ENCODE measurements around the gene DLEC1. TPM values are rescaled to one million over a fixed set of nuclear protein-coding genes. Genes with fewer than 3 reads are reported as not detected.
"Not testable (repeated sequence)": the region's sequence is repeated elsewhere in the genome, so short reads cannot be mapped to it uniquely, and the experiment has no call there.

Gene DLEC1
- total and polyA plus RNA-seq, 7 experiments from 2014 or later: 0.41 to 9.4 (median 5.6) TPM

DNA sequence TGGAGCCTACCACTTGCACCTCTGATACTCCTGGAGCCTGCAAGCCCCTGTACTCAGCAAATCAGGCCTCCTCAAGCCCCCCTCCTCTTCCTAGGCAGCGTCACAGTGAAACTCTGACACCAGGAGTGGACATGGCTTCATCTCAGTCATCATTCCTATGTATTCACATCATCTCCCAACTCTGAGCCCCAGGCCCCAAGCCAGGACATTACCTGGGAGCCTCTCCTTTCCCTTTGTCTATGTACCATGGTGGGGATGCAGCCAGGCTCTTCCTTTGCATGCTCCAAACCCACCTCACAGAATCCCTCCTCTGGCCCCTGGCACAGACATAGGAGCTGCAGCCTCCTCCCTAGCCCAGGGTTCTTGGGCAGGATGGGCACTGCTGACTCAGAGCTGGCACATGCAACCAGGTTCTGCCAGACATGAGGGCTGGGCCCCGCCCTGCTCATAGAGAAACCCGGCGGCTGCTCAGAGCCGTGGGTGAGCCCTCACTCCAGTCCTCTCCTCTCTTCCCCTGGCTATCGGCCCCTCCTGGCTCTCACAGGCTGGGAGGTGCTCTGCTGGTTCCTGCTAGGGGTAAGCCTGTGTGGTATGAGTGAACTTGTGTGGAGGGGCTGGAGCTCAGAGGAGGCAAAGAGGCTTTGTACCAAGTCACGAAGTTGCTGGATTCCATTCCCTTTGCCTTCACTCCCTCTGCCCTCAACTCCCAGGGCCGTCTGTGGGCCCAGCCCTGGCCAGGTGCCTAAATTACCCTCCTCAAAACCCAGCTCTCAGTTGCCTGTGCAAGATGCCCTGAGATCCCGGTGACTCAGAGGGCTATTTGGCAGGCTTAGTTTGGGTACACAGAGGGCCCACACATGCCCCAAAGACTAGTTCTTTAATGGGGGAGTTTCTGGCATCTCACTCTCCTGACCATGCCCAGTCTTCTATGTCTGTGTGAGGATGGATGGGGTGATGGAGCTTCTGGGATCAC, 7.7 kb upstream of the DLEC1 start:
- peaks cover 0 to 3% of the 10 kb centered on the region in 2 donors for H3K27me3 ChIP-seq (ENCODE audit: control insufficient read depth in 2 of 2, insufficient read depth in 2 of 2, low read length in 2 of 2)
- ATAC-seq: peak; percentile 82

DNA sequence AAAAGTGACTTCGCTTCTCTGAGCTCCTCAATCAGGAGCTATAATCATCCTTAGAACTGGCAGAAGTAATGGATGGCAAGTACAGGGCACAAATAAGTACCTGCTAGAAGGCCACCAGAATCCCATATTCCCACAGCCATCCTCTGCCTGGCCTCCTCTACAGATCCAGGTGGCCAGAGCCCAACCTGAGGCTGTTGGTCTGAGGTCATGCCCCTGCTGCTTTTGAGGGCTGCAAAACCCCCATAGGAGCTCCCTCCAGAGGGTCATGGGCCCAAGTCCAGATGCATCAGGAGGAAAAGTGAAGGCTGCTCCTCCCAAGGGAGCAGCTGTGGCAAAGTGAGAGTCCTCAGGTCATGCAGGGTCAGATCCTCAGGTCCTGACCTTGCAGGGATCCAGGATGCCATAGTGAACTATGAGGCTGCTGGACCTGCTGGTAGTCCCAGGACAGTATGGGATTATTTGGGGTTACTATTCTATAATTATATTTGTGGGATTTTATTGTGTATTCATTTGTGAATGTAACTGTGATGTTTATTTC, 6.6 kb upstream of the DLEC1 start:
- H3K4me1 Mint-ChIP-seq: peaks cover 16 to 26% (median 20%) of the 10 kb centered on the region in 7 donors
- H3K27me3 Mint-ChIP-seq: peaks cover 4 to 41% (median 18%) of the 10 kb centered on the region in 5 donors
- Histone ChIP-seq H3K4me3 (ENCODE audit: low read length) (no peak overlapping the region), H3K27ac (ENCODE audit: low read depth, low read length) (no peak overlapping the region), H3K4me1 (ENCODE audit: control insufficient read depth in 2 of 2, insufficient read depth in 2 of 2, low read length in 2 of 2) (peaks cover 17 to 19% of the 10 kb centered on the region in 2 donors), H3K9me3 (ENCODE audit: control insufficient read depth in 2 of 3, low read length in 3 of 3) (no peaks in the 10 kb centered on the region), H3K36me3 (ENCODE audit: control insufficient read depth in 2 of 3, insufficient read depth in 3 of 3, low read length in 3 of 3) (no peaks in the 10 kb centered on the region), H3K27me3 (ENCODE audit: control insufficient read depth in 2 of 2, insufficient read depth in 2 of 2, low read length in 2 of 2) (peaks cover 0 to 3% of the 10 kb centered on the region in 2 donors)
- H3K4me3 Mint-ChIP-seq: no peak overlapping the region
- POLR2A ChIA-PET: no interaction called here
- peaks cover 0 to 6% (median 0%) of the 10 kb centered on the region in 5 donors for H3K36me3 Mint-ChIP-seq
- DNase-seq (no peak), ATAC-seq (no peak)
- intact Hi-C loops (cut with micrococcal nuclease): no loop called here
- CTCF ChIA-PET: interaction anchor here (0.6 to 1.1 kb wide), 2 partner anchors 59 to 177 kb away, joined by 4 read pairs; no protein-coding TSS in a partner anchor
- H3K9me3 Mint-ChIP-seq: no peaks in the 10 kb centered on the region
- H3K27ac Mint-ChIP-seq: no peak overlapping the region

More for the DNA sequence above, 7.7 kb upstream of the DLEC1 start:
- intact Hi-C loops (cut with micrococcal nuclease): no loop called here
- ChIA-PET CTCF (interaction anchor here (1.1 kb wide), 1 partner anchor 58 kb away, joined by 4 read pairs; no protein-coding TSS in a partner anchor), POLR2A (interaction anchor here (1.1 to 3.0 kb wide), 2 partner anchors 8 to 34 kb away, joined by 5 to 15 read pairs; partner anchors contain the start of gene DLEC1)
- Histone ChIP-seq H3K9me3 (ENCODE audit: control insufficient read depth in 2 of 3, low read length in 3 of 3) (no peaks in the 10 kb centered on the region), H3K4me3 (ENCODE audit: low read length) (no peak overlapping the region), H3K36me3 (ENCODE audit: control insufficient read depth in 2 of 3, insufficient read depth in 3 of 3, low read length in 3 of 3) (no peaks in the 10 kb centered on the region), H3K27ac (ENCODE audit: low read depth, low read length) (no peak overlapping the region), H3K4me1 (ENCODE audit: control insufficient read depth in 2 of 2, insufficient read depth in 2 of 2, low read length in 2 of 2) (peaks cover 15 to 17% of the 10 kb centered on the region in 2 donors)
- Mint-ChIP-seq H3K27ac (peak overlapping the region in 4 of 9 donors; percentile 31 to 85 (median 56)), H3K27me3 (peaks cover 4 to 47% (median 18%) of the 10 kb centered on the region in 5 donors), H3K9me3 (no peaks in the 10 kb centered on the region), H3K36me3 (peaks cover 0 to 3% (median 0%) of the 10 kb centered on the region in 5 donors), H3K4me3 (peak overlapping the region in 9 of 10 donors; percentile 22 to 72 (median 65)), H3K4me1 (peaks cover 12 to 23% (median 17%) of the 10 kb centered on the region in 7 donors)
- DNase-seq: no peak

DNA sequence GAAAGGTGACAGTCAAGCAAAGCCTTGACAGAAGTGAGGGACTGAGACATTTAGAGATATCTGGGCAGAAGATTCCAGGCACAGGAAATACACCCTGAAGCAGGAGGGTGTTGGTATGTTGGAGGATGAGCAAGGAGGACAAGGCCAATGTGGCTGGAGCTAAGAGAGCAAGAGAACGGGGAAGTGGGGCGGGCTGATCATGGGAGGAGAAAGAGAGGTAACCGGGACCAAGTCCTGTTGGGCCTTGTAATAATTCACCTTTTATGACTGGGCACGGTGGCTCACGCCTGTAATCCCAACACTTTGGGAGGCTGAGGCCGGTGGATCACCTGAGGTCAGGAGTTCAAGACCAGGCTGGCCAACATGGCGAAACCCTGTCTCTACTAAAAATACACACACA, 5.4 kb upstream of the DLEC1 start:
- H3K9me3 ChIP-seq (ENCODE audit: control insufficient read depth in 2 of 3, low read length in 3 of 3); H3K9me3 Mint-ChIP-seq; intact Hi-C loops (cut with micrococcal nuclease); H3K27me3 ChIP-seq (ENCODE audit: control insufficient read depth in 2 of 2, insufficient read depth in 2 of 2, low read length in 2 of 2); DNase-seq; ATAC-seq; H3K36me3 ChIP-seq (ENCODE audit: control insufficient read depth in 2 of 3, insufficient read depth in 3 of 3, low read length in 3 of 3); H3K27ac ChIP-seq (ENCODE audit: low read depth, low read length); H3K4me3 Mint-ChIP-seq; H3K4me3 ChIP-seq (ENCODE audit: low read length): not testable (repeated sequence)
- peak overlapping the region in 1 of 9 donors; percentile 45 for H3K27ac Mint-ChIP-seq
- ChIA-PET CTCF (interaction anchor here (0.6 to 0.7 kb wide), 2 partner anchors 181 to 542 kb away, joined by 3 to 4 read pairs; no protein-coding TSS in a partner anchor), POLR2A (interaction anchor here (0.6 kb wide), 1 partner anchor 236 kb away, joined by 3 read pairs; no protein-coding TSS in a partner anchor)
- H3K27me3 Mint-ChIP-seq: peaks cover 4 to 29% (median 14%) of the 10 kb centered on the region in 5 donors
- peaks cover 22 to 31% of the 10 kb centered on the region in 2 donors for H3K4me1 ChIP-seq (ENCODE audit: control insufficient read depth in 2 of 2, insufficient read depth in 2 of 2, low read length in 2 of 2)
- H3K36me3 Mint-ChIP-seq: peaks cover 0 to 14% (median 0%) of the 10 kb centered on the region in 5 donors
- H3K4me1 Mint-ChIP-seq: peaks cover 21 to 33% (median 24%) of the 10 kb centered on the region in 7 donors

DNA sequence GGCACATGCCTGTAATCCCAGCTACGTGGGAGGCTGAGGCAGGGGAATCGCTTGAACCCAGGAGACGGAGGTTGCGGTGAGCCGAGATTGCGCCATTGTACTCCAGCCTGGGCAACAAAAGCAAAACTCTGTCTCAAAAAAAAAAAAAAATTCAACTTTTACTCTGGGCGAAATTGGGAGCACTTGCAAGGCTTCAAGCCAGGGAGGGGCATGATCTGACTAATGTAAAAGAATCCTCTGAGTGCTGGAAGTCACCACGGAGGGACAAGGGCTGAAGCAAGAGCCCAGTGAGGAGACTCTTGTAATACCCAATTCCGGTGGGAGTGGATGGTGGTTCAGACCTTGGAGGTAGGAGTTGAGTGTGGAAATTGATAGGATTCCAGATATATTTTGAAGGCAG, 4.7 kb upstream of the DLEC1 start:
- H3K9me3 ChIP-seq (ENCODE audit: control insufficient read depth in 2 of 3, low read length in 3 of 3); H3K4me3 ChIP-seq (ENCODE audit: low read length); H3K4me3 Mint-ChIP-seq; H3K27ac Mint-ChIP-seq; POLR2A ChIA-PET; intact Hi-C loops (cut with micrococcal nuclease); H3K27ac ChIP-seq (ENCODE audit: low read depth, low read length); H3K27me3 ChIP-seq (ENCODE audit: control insufficient read depth in 2 of 2, insufficient read depth in 2 of 2, low read length in 2 of 2); H3K36me3 ChIP-seq (ENCODE audit: control insufficient read depth in 2 of 3, insufficient read depth in 3 of 3, low read length in 3 of 3); DNase-seq; ATAC-seq: not testable (repeated sequence)
- peaks cover 25 to 39% (median 29%) of the 10 kb centered on the region in 7 donors for H3K4me1 Mint-ChIP-seq
- H3K27me3 Mint-ChIP-seq: peaks cover 4 to 26% (median 13%) of the 10 kb centered on the region in 5 donors
- peaks cover 0 to 12% (median 0%) of the 10 kb centered on the region in 11 donors for H3K9me3 Mint-ChIP-seq
- peaks cover 0 to 17% (median 0%) of the 10 kb centered on the region in 5 donors for H3K36me3 Mint-ChIP-seq
- CTCF ChIA-PET: interaction anchor here (0.7 kb wide), 1 partner anchor 181 kb away, joined by 4 read pairs; no protein-coding TSS in a partner anchor
- H3K4me1 ChIP-seq (ENCODE audit: control insufficient read depth in 2 of 2, insufficient read depth in 2 of 2, low read length in 2 of 2): peaks cover 22 to 34% of the 10 kb centered on the region in 2 donors

DNA sequence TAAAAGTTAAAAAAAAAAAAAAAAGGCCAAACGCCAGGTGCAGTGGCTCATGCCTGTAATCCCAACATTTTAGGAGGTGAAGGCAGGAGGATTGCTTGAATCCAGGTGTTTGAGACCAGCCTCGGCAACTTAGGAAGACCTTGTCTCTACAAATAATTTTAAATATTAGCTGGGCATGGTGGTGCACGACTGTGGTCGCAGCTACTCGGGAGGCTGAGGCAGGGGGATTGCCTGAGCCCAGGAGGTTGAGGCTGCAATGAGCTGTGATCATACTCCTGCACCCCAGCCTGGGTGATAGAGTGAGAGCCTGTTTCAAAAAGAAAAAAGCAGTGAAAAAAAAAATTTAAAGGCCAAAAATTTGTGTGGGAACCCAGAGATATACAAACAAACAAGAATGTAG, 2.7 kb upstream of the DLEC1 start:
- Mint-ChIP-seq H3K4me3 (no peak overlapping the region), H3K27me3 (peaks cover 4 to 16% (median 8%) of the 10 kb centered on the region in 5 donors), H3K36me3 (peaks cover 0 to 17% (median 0%) of the 10 kb centered on the region in 5 donors), H3K27ac (peak overlapping the region in 6 of 9 donors; percentile 16 to 65 (median 31)), H3K4me1 (peaks cover 28 to 41% (median 35%) of the 10 kb centered on the region in 7 donors), H3K9me3 (peaks cover 0 to 12% (median 0%) of the 10 kb centered on the region in 11 donors)
- Histone ChIP-seq H3K27me3 (ENCODE audit: control insufficient read depth in 2 of 2, insufficient read depth in 2 of 2, low read length in 2 of 2) (no peaks in the 10 kb centered on the region), H3K36me3 (ENCODE audit: control insufficient read depth in 2 of 3, insufficient read depth in 3 of 3, low read length in 3 of 3) (no peaks in the 10 kb centered on the region), H3K9me3 (ENCODE audit: control insufficient read depth in 2 of 3, low read length in 3 of 3) (no peaks in the 10 kb centered on the region), H3K27ac (ENCODE audit: low read depth, low read length) (no peak overlapping the region), H3K4me1 (ENCODE audit: control insufficient read depth in 2 of 2, insufficient read depth in 2 of 2, low read length in 2 of 2) (peaks cover 8 to 32% of the 10 kb centered on the region in 2 donors), H3K4me3 (ENCODE audit: low read length) (no peak overlapping the region)
- ChIA-PET POLR2A (interaction anchor here (1.4 kb wide), 1 partner anchor 97 kb away, joined by 3 read pairs; no protein-coding TSS in a partner anchor), CTCF (no interaction called here)
- DNase-seq: no peak
- ATAC-seq: no peak
- intact Hi-C loops (cut with micrococcal nuclease): loop anchor here in 1 of 2 donors (5.0 kb wide), 1 partner anchor 1016 kb away; the partner anchor contains the start of genes SCN11A and WDR48

DNA sequence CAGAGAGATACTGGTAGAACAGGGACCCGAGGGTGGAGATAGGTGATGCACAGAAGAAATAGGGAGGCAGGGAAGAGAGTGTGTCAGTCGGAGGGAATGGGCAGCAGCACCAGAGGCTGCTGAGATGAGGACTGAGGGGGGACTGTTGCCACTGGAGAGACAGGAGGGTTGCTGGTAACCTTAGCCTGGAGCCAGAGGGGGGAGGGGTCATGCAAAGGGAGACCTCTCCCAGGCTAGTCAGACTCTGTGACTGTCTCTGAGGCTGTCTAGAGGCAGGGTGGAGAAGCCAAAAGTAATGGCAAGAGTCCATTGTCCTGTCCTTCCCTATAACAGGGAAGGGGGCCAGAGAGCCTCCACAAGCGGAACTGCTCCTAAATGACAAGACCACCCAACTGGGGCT, 2.1 kb upstream of the DLEC1 start:
- H3K36me3 ChIP-seq (ENCODE audit: control insufficient read depth in 2 of 3, insufficient read depth in 3 of 3, low read length in 3 of 3): no peaks in the 10 kb centered on the region
- no peaks in the 10 kb centered on the region for H3K9me3 ChIP-seq (ENCODE audit: control insufficient read depth in 2 of 3, low read length in 3 of 3)
- CTCF ChIA-PET: no interaction called here
- no peak overlapping the region for H3K4me3 ChIP-seq (ENCODE audit: low read length)
- POLR2A ChIA-PET: no interaction called here
- Mint-ChIP-seq H3K36me3 (peaks cover 0 to 17% (median 0%) of the 10 kb centered on the region in 5 donors), H3K4me1 (peaks cover 23 to 37% (median 32%) of the 10 kb centered on the region in 7 donors), H3K9me3 (peaks cover 0 to 12% (median 0%) of the 10 kb centered on the region in 11 donors), H3K4me3 (peak overlapping the region in 1 of 10 donors; percentile 7), H3K27me3 (peaks cover 4 to 16% (median 8%) of the 10 kb centered on the region in 5 donors), H3K27ac (peak overlapping the region in 8 of 9 donors; percentile 1 to 65 (median 31))
- ATAC-seq: no peak
- intact Hi-C loops (cut with micrococcal nuclease): loop anchor here in 1 of 2 donors (5.0 kb wide), 1 partner anchor 1015 kb away; the partner anchor contains the start of genes SCN11A and WDR48
- peaks cover 8 to 26% of the 10 kb centered on the region in 2 donors for H3K4me1 ChIP-seq (ENCODE audit: control insufficient read depth in 2 of 2, insufficient read depth in 2 of 2, low read length in 2 of 2)
- DNase-seq: no peak
- H3K27ac ChIP-seq (ENCODE audit: low read depth, low read length): no peak overlapping the region
- H3K27me3 ChIP-seq (ENCODE audit: control insufficient read depth in 2 of 2, insufficient read depth in 2 of 2, low read length in 2 of 2): no peaks in the 10 kb centered on the region

Data from naive thymus-derived CD4-positive, alpha-beta T cell (primary cell).